Prostate gland (tissue), 2 donors: Measurements from ENCODE around the gene TPM3.

Source experiments
- POLR2A ChIP-seq: fragments of 450-650 bp; IDR thresholded peaks from one replicate; pipeline ENCODE4 v1.6.1; 2016; ENCODE audit warnings: antibody characterized with exemption, mild to moderate bottlenecking
- POLR2AphosphoS5 ChIP-seq: sonication (generic); formaldehyde crosslinking; IDR thresholded peaks from one replicate; pipeline ENCODE4 v1.6.1; 2017; ENCODE audit warnings: antibody characterized with exemption
- TF ChIP-seq, protein P1 (sequence below), 4 experiments: fragments of 200-600 bp in 2 of 4; fragments of 450-650 bp in 2 of 4; sonication (generic) in 2 of 4; IDR thresholded peaks; 1 replicate in 3 of 4; 2 replicates in 1 of 4; pipeline ENCODE4 v1.5.1; 2016 to 2019; ENCODE audit warnings: antibody characterized with exemption in 4 of 4, mild to moderate bottlenecking in 2 of 4, moderate library complexity in 2 of 4

DNA sequence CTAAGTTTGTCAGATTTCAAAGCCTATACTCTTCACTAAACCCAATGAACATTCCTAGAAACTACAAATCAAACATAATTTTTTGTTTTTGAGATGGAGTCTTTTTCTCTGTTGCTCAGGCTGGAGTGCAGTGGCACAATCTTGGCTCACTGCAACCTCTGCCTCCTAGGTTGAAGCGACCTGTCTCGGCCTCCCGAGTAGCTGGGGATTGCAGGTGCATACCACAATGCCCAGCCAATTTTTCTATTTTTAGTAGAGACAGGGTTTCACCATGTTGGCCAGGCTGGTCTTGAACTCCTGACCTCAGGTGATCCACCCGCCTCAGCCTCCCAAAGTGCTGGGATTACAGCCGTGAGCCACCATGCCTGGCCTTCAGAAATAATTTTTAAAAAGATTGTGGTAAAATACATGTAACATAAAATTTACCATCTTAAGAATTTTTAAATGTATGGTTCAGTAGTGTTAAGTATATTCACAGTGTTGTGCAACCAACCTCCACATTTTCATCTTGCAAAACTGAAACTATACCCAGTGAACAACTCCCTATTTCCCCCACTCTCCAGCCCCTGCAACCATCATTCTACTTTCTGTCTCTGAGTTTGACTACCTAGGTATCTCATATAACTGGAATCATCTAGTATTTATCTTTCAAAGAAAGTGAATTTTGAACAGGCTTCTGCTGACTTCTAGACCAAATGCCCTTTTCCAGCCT is 16.9 kb upstream of the TPM3 start:
- TF ChIP-seq, protein P1, sequence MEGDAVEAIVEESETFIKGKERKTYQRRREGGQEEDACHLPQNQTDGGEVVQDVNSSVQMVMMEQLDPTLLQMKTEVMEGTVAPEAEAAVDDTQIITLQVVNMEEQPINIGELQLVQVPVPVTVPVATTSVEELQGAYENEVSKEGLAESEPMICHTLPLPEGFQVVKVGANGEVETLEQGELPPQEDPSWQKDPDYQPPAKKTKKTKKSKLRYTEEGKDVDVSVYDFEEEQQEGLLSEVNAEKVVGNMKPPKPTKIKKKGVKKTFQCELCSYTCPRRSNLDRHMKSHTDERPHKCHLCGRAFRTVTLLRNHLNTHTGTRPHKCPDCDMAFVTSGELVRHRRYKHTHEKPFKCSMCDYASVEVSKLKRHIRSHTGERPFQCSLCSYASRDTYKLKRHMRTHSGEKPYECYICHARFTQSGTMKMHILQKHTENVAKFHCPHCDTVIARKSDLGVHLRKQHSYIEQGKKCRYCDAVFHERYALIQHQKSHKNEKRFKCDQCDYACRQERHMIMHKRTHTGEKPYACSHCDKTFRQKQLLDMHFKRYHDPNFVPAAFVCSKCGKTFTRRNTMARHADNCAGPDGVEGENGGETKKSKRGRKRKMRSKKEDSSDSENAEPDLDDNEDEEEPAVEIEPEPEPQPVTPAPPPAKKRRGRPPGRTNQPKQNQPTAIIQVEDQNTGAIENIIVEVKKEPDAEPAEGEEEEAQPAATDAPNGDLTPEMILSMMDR (IDR thresholded peaks at IDR 0.05), result no peak
- TF ChIP-seq POLR2A (no peak), POLR2AphosphoS5 (no peak)
